HCT116 (cell line): ENCODE results near the gene CDH4. TPM values are rescaled to one million over a fixed set of nuclear protein-coding genes. Genes with fewer than 3 reads are reported as not detected.

Source experiments
- ATAC-seq: fragments of 200-7000 bp; cut with Tn5 transposase; 2 replicates; pipeline ENCODE4 v1.9.1; 2020; ENCODE audit warnings: mild to moderate bottlenecking, moderate library complexity
- BruUV-seq: library from RNA; stranded (reverse); fragments of 400-500 nt; replicated peaks from 2 replicates; lab custom pipeline; 2021; lab: Mats Ljungman, UMichigan
- CTCF ChIA-PET: fragments of 300-600 bp; sonication (Branson Sonifier 250); formaldehyde crosslinking; loops from one replicate; lab custom pipeline; 2021; ENCODE audit warnings: antibody characterized with exemption; lab: Charles Lee
- POLR2A ChIA-PET: fragments of 300-600, 350-600 bp; sonication (Branson Sonifier 250); formaldehyde crosslinking; loops from one replicate; lab custom pipeline; 2021; ENCODE audit warnings: antibody characterized with exemption; lab: Charles Lee
- RAD21 ChIA-PET, 2 experiments: fragments of 300-600 bp; sonication (Branson Sonifier 250); formaldehyde crosslinking; loops; one replicate each; lab custom pipeline; 2023; ENCODE audit warnings: low total read pairs in 2 of 2; ENCODE audit not compliant: uncharacterized antibody in 2 of 2, unreplicated experiment in 2 of 2, low non-redundant PET in 1 of 2; lab: Charles Lee
- DNase-seq: peaks from one replicate; pipeline ENCODE4 v3.0.0-alpha.2; 2010; ENCODE audit warnings: low read depth, low spot score
- H2AFZ ChIP-seq: fragments of 200-600 bp; shearing (Covaris generic), sonication (generic); 2 replicates; pipeline ENCODE4 v1.6.1; 2017; ENCODE audit warnings: low read depth, mixed run types, mixed read lengths, antibody characterized with exemption, low read length; ENCODE audit not compliant: poor library complexity, severe bottlenecking
- H3K27ac ChIP-seq: 2 replicates; pipeline ENCODE4 v1.5.1; 2012; ENCODE audit warnings: low read depth, low read length
- H3K27me3 ChIP-seq: fragments of 200-600 bp; sonication (generic); 2 replicates; pipeline ENCODE4 v1.6.1; 2016; ENCODE audit warnings: mixed run types, low read length, mixed read lengths; ENCODE audit not compliant: insufficient read depth
- H3K36me3 ChIP-seq, 2 experiments: fragments of 200-500 bp in 1 of 2; fragments of 200-600 bp in 1 of 2; sonication (Bioruptor generic) in 1 of 2; sonication (generic) in 1 of 2; 2 replicates each; pipeline versions ENCODE4 v1.5.1 to v1.6.1; 2014 to 2016; ENCODE audit warnings: low read length in 2 of 2, inconsistent platforms in 1 of 2, mixed read lengths in 1 of 2, mixed run types in 1 of 2; ENCODE audit not compliant: insufficient read depth in 2 of 2, control insufficient read depth in 1 of 2
- H3K4me1 ChIP-seq, 2 experiments: fragments of 200-600 bp in 1 of 2; sonication (generic) in 1 of 2; 2 replicates each; pipeline versions ENCODE4 v1.5.1 to v1.6.1; 2012 to 2017; ENCODE audit warnings: low read length in 2 of 2, inconsistent platforms in 1 of 2, mild to moderate bottlenecking in 1 of 2, mixed read lengths in 1 of 2, mixed run types in 1 of 2, moderate library complexity in 1 of 2; ENCODE audit not compliant: insufficient read depth in 2 of 2, control insufficient read depth in 1 of 2
- H3K4me2 ChIP-seq: fragments of 200-600 bp; sonication (generic); 2 replicates; pipeline ENCODE4 v1.6.1; 2017; ENCODE audit warnings: mixed run types, low read length, mixed read lengths
- H3K4me3 ChIP-seq, 2 experiments: fragments of 200-600 bp in 1 of 2; sonication (generic) in 1 of 2; replicated peaks in 1 of 2; 2 replicates each; pipeline ENCODE4 v1.5.1; 2011 to 2016; ENCODE audit warnings: low read length in 2 of 2, control low read depth in 1 of 2, low read depth in 1 of 2, mild to moderate bottlenecking in 1 of 2, mixed read lengths in 1 of 2, mixed run types in 1 of 2
- H3K79me2 ChIP-seq: fragments of 200-600 bp; sonication (generic); 2 replicates; pipeline ENCODE4 v1.6.1; 2017; ENCODE audit warnings: mild to moderate bottlenecking, mixed run types, low read length, moderate library complexity, mixed read lengths; ENCODE audit not compliant: insufficient read depth
- H3K9ac ChIP-seq: fragments of 200-600 bp; sonication (generic); 2 replicates; pipeline ENCODE4 v1.6.1; 2016; ENCODE audit warnings: low read length, mixed read lengths
- H3K9me2 ChIP-seq: fragments of 200-600 bp; sonication (generic), shearing (Covaris generic); 2 replicates; pipeline ENCODE4 v1.6.1; 2017; ENCODE audit warnings: mixed run types, mild to moderate bottlenecking, moderate library complexity; ENCODE audit not compliant: insufficient read depth
- H3K9me3 ChIP-seq, 2 experiments: fragments of 200-500 bp in 1 of 2; fragments of 200-600 bp in 1 of 2; sonication (Bioruptor generic) in 1 of 2; sonication (generic) in 1 of 2; 2 replicates each; pipeline ENCODE4 v1.6.1; 2014 to 2017; ENCODE audit warnings: low read length in 2 of 2, mixed read lengths in 2 of 2, inconsistent platforms in 1 of 2, low read depth in 1 of 2, mild to moderate bottlenecking in 1 of 2, mixed run types in 1 of 2, moderate library complexity in 1 of 2; ENCODE audit not compliant: control insufficient read depth in 1 of 2, insufficient read depth in 1 of 2
- H4K20me1 ChIP-seq: fragments of 200-600 bp; sonication (generic), shearing (Covaris generic); 2 replicates; pipeline ENCODE4 v1.6.1; 2017; ENCODE audit warnings: mixed run types, mild to moderate bottlenecking, moderate library complexity; ENCODE audit not compliant: insufficient read depth
- CBX3 ChIP-seq: IDR thresholded peaks from 2 replicates; pipeline ENCODE4 v1.6.1; 2012; ENCODE audit warnings: low read depth
- CEBPB ChIP-seq: IDR thresholded peaks from 2 replicates; pipeline ENCODE4 v1.6.1; 2012; ENCODE audit warnings: low read depth
- ELF1 ChIP-seq: IDR thresholded peaks from 2 replicates; pipeline ENCODE4 v1.6.1; 2012; ENCODE audit warnings: low read depth, borderline replicate concordance
- EZH2 ChIP-seq: fragments of 200-600 bp; sonication (generic); IDR thresholded peaks from 2 replicates; pipeline ENCODE4 v1.6.1; 2017; ENCODE audit warnings: antibody characterized with exemption, mixed run types
- JUND ChIP-seq: IDR thresholded peaks from 2 replicates; pipeline ENCODE4 v1.6.1; 2012
- POLR2AphosphoS5 ChIP-seq: IDR thresholded peaks from 2 replicates; pipeline ENCODE4 v1.6.1; 2011; ENCODE audit warnings: mild to moderate bottlenecking, low read depth, low read length, moderate library complexity
- SIN3A ChIP-seq: IDR thresholded peaks from 2 replicates; pipeline ENCODE4 v1.6.1; 2012; ENCODE audit warnings: low read depth
- SP1 ChIP-seq: IDR thresholded peaks from 2 replicates; pipeline ENCODE4 v1.6.1; 2012; ENCODE audit warnings: low read depth
- SRF ChIP-seq: IDR thresholded peaks from 2 replicates; pipeline ENCODE4 v1.6.1; 2012; ENCODE audit warnings: low read depth
- TCF7L2 ChIP-seq: IDR thresholded peaks from 2 replicates; pipeline ENCODE4 v1.7.0; 2011; ENCODE audit warnings: borderline replicate concordance, inconsistent platforms; ENCODE audit not compliant: insufficient read depth, insufficient read length; ENCODE audit errors: extremely low read depth
- YY1 ChIP-seq: IDR thresholded peaks from 2 replicates; pipeline ENCODE4 v1.6.1; 2011; ENCODE audit warnings: low read length, low read depth, moderate library complexity, mild to moderate bottlenecking; ENCODE audit not compliant: insufficient replicate concordance; ENCODE audit errors: extremely low read depth
- ZNF274 ChIP-seq: fragments of 200-500 bp; sonication (Bioruptor generic); IDR thresholded peaks from 2 replicates; pipeline ENCODE4 v1.6.1; 2014; ENCODE audit warnings: mild to moderate bottlenecking, low read depth, low read length, inconsistent platforms
- intact Hi-C: fragments of 100-400 bp; cut with micrococcal nuclease; formaldehyde crosslinking; loops from 2 replicates; pipeline ENCODE4 v1.10.0; 2022
- total RNA-seq: library from RNA; stranded (reverse); gene quantifications from one replicate; pipeline ENCODE4 v1.2.1, GENCODE V29; 2021; ENCODE audit not compliant: unreplicated experiment
- TF ChIP-seq, protein P1 (sequence below): IDR thresholded peaks from 2 replicates; pipeline ENCODE4 v1.6.1; 2012
- TF ChIP-seq, protein P2 (sequence below): IDR thresholded peaks from 2 replicates; pipeline ENCODE4 v1.6.1; 2012; ENCODE audit warnings: low read depth
- TF ChIP-seq, protein P3 (sequence below): IDR thresholded peaks from 2 replicates; pipeline ENCODE4 v1.6.1; 2012

Gene CDH4
- total RNA-seq, 1 experiment from 2014 or later, result not detected

DNA sequence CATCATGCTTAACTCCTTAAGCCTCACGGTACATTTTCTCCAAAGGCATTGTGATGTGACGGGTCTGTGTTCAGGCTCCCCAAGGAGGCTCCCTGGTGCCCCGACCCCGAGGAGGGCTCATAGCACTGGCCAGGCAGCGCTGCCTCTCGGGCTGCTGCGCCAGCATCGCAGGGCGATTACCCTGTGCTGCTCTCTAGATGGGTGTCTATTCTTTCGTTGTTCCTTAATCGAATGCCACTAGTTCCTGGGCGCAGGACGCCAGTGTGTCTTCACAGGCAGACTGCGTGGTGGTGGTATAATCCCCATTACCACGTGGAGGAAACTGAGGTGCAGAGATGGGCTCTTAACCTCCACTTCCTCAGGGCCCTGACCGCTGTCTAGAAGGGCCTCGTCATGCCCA, 267.4 kb downstream of the CDH4 start:
- Histone ChIP-seq H3K79me2 (no peaks in the 10 kb centered on the region), H3K27ac (no peak overlapping the region), H2AFZ (no peak overlapping the region), H3K4me1 (no peaks in the 10 kb centered on the region), H3K4me2 (no peak overlapping the region), H3K9me3 (no peaks in the 10 kb centered on the region), H3K9me2 (no peaks in the 10 kb centered on the region), H3K9ac (no peak overlapping the region), H3K27me3 (no peaks in the 10 kb centered on the region), H3K36me3 (no peaks in the 10 kb centered on the region), H3K4me3 (no peak overlapping the region), H4K20me1 (no peaks in the 10 kb centered on the region)
- ATAC-seq (no peak), DNase-seq (no peak)
- ChIA-PET POLR2A (no interaction called here), CTCF (no interaction called here), RAD21 (no interaction called here)
- intact Hi-C loops, result no loop called here
- BruUV-seq, result no TSS peak
- TF ChIP-seq CEBPB (no peak), SIN3A (no peak), ZNF274 (no peak), SP1 (no peak), ELF1 (no peak), EZH2 (no peak), SRF (no peak), CBX3 (no peak), YY1 (no peak), TCF7L2 (no peak), POLR2AphosphoS5 (no peak), JUND (no peak)
- TF ChIP-seq, protein P1, sequence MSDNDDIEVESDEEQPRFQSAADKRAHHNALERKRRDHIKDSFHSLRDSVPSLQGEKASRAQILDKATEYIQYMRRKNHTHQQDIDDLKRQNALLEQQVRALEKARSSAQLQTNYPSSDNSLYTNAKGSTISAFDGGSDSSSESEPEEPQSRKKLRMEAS, result no peak
- TF ChIP-seq, protein P2, sequence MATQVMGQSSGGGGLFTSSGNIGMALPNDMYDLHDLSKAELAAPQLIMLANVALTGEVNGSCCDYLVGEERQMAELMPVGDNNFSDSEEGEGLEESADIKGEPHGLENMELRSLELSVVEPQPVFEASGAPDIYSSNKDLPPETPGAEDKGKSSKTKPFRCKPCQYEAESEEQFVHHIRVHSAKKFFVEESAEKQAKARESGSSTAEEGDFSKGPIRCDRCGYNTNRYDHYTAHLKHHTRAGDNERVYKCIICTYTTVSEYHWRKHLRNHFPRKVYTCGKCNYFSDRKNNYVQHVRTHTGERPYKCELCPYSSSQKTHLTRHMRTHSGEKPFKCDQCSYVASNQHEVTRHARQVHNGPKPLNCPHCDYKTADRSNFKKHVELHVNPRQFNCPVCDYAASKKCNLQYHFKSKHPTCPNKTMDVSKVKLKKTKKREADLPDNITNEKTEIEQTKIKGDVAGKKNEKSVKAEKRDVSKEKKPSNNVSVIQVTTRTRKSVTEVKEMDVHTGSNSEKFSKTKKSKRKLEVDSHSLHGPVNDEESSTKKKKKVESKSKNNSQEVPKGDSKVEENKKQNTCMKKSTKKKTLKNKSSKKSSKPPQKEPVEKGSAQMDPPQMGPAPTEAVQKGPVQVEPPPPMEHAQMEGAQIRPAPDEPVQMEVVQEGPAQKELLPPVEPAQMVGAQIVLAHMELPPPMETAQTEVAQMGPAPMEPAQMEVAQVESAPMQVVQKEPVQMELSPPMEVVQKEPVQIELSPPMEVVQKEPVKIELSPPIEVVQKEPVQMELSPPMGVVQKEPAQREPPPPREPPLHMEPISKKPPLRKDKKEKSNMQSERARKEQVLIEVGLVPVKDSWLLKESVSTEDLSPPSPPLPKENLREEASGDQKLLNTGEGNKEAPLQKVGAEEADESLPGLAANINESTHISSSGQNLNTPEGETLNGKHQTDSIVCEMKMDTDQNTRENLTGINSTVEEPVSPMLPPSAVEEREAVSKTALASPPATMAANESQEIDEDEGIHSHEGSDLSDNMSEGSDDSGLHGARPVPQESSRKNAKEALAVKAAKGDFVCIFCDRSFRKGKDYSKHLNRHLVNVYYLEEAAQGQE, result no peak
- TF ChIP-seq, protein P3, sequence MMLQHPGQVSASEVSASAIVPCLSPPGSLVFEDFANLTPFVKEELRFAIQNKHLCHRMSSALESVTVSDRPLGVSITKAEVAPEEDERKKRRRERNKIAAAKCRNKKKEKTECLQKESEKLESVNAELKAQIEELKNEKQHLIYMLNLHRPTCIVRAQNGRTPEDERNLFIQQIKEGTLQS, result no peak
